Measurements from ENCODE around the gene BAZ1B.

DNA sequence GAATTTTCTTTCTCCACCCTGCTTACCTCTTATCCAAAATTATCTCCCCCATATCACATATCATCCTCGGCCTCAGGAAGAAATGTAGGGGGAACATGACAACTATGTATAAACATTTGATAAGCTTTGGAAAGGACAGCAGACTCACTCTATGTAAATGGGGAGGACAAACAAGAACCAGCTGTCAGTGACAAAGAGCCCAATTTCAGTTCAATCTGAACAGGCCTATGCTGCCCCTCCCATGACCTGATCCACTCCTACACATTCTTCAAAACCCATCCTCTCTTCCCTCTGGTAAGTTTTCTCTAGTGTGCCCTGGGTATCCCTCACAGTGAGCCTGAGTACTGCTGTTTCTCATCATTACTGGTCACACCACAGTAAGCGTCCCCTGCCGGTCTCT, 67.7 kb downstream of the BAZ1B start:
- TF ChIP-seq, protein P1, sequence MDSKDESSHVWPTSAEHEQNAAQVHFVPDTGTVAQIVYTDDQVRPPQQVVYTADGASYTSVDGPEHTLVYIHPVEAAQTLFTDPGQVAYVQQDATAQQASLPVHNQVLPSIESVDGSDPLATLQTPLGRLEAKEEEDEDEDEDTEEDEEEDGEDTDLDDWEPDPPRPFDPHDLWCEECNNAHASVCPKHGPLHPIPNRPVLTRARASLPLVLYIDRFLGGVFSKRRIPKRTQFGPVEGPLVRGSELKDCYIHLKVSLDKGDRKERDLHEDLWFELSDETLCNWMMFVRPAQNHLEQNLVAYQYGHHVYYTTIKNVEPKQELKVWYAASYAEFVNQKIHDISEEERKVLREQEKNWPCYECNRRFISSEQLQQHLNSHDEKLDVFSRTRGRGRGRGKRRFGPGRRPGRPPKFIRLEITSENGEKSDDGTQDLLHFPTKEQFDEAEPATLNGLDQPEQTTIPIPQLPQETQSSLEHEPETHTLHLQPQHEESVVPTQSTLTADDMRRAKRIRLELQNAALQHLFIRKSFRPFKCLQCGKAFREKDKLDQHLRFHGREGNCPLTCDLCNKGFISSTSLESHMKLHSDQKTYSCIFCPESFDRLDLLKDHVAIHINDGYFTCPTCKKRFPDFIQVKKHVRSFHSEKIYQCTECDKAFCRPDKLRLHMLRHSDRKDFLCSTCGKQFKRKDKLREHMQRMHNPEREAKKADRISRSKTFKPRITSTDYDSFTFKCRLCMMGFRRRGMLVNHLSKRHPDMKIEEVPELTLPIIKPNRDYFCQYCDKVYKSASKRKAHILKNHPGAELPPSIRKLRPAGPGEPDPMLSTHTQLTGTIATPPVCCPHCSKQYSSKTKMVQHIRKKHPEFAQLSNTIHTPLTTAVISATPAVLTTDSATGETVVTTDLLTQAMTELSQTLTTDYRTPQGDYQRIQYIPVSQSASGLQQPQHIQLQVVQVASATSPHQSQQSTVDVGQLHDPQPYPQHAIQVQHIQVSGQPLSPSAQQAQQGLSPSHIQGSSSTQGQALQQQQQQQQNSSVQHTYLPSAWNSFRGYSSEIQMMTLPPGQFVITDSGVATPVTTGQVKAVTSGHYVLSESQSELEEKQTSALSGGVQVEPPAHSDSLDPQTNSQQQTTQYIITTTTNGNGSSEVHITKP (tag by site-specific recombination; IDR thresholded peaks at IDR 0.05), result no peak
- no peak for TF ChIP-seq ZNF768 (tag by site-specific recombination; IDR thresholded peaks at IDR 0.05)
- TF ChIP-seq KLF16 (tag by site-specific recombination; IDR thresholded peaks at IDR 0.05), result no peak
- TF ChIP-seq, protein P2, sequence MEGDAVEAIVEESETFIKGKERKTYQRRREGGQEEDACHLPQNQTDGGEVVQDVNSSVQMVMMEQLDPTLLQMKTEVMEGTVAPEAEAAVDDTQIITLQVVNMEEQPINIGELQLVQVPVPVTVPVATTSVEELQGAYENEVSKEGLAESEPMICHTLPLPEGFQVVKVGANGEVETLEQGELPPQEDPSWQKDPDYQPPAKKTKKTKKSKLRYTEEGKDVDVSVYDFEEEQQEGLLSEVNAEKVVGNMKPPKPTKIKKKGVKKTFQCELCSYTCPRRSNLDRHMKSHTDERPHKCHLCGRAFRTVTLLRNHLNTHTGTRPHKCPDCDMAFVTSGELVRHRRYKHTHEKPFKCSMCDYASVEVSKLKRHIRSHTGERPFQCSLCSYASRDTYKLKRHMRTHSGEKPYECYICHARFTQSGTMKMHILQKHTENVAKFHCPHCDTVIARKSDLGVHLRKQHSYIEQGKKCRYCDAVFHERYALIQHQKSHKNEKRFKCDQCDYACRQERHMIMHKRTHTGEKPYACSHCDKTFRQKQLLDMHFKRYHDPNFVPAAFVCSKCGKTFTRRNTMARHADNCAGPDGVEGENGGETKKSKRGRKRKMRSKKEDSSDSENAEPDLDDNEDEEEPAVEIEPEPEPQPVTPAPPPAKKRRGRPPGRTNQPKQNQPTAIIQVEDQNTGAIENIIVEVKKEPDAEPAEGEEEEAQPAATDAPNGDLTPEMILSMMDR (tag by site-specific recombination; IDR thresholded peaks at IDR 0.05), result no peak
- TF ChIP-seq ZFHX2 (tag by site-specific recombination; conservative IDR thresholded peaks at IDR 0.05), result no peak
- TF ChIP-seq ZNF423 (tag by site-specific recombination; IDR thresholded peaks at IDR 0.05), result no peak
- TF ChIP-seq, protein P3, sequence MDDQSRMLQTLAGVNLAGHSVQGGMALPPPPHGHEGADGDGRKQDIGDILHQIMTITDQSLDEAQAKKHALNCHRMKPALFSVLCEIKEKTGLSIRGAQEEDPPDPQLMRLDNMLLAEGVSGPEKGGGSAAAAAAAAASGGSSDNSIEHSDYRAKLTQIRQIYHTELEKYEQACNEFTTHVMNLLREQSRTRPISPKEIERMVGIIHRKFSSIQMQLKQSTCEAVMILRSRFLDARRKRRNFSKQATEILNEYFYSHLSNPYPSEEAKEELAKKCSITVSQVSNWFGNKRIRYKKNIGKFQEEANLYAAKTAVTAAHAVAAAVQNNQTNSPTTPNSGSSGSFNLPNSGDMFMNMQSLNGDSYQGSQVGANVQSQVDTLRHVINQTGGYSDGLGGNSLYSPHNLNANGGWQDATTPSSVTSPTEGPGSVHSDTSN (CRISPR knock-in tag; IDR thresholded peaks at IDR 0.05), result no peak
- TF ChIP-seq ZNF10 (tag by site-specific recombination; IDR thresholded peaks at IDR 0.05), result no peak
- TF ChIP-seq ZNF138 (tag by site-specific recombination; IDR thresholded peaks at IDR 0.05; ENCODE audit: borderline replicate concordance), result no peak
- TF ChIP-seq ZNF214 (tag by site-specific recombination; IDR thresholded peaks at IDR 0.05; ENCODE audit: borderline replicate concordance), result no peak
- no peak for TF ChIP-seq ZBTB1 (tag by site-specific recombination; IDR thresholded peaks at IDR 0.05)

Measured in HEK293 (cell line).